ENCODE results near the gene HDAC4. TPM values are rescaled to one million over a fixed set of nuclear protein-coding genes. Genes with fewer than 3 reads are reported as not detected.

Gene HDAC4
- total RNA-seq, 6 experiments from 2014 or later, result 7.4 to 13.0 (median 9.5) TPM

GRCh38 chr2:239120664-239121063 is 280.2 kb downstream of the HDAC4 start:
- H3K9me3 Mint-ChIP-seq, result peaks cover 4% of the 10 kb centered on the region; the same call in 1 of the 2 replicates
- peaks cover 10% of the 10 kb centered on the region for H3K4me1 Mint-ChIP-seq (ENCODE audit: low read depth)
- no peak overlapping the region for H3K4me3 Mint-ChIP-seq
- peaks cover 7% of the 10 kb centered on the region for H3K27me3 Mint-ChIP-seq (ENCODE audit: insufficient read depth)
- DNase-seq, result no peak
- no peak for TF ChIP-seq CTCF (IDR thresholded peaks at IDR 0.05)
- peaks cover 16% of the 10 kb centered on the region for H3K36me3 Mint-ChIP-seq (ENCODE audit: low read depth)
- H3K27ac Mint-ChIP-seq, result no peak overlapping the region

GRCh38 chr2:239119346-239120126 is 281.3 kb downstream of the HDAC4 start:
- DNase-seq, result no peak
- H3K4me1 Mint-ChIP-seq (ENCODE audit: low read depth), result peaks cover 10% of the 10 kb centered on the region
- no peaks in the 10 kb centered on the region for H3K9me3 Mint-ChIP-seq
- peaks cover 7% of the 10 kb centered on the region for H3K27me3 Mint-ChIP-seq (ENCODE audit: insufficient read depth)
- H3K4me3 Mint-ChIP-seq, result no peak overlapping the region
- peaks cover 5% of the 10 kb centered on the region for H3K36me3 Mint-ChIP-seq (ENCODE audit: low read depth)
- no peak overlapping the region for H3K27ac Mint-ChIP-seq
- TF ChIP-seq CTCF (IDR thresholded peaks at IDR 0.05), result no peak

GRCh38 chr2:239118675-239119211 is 282.1 kb downstream of the HDAC4 start:
- no peak overlapping the region for H3K27ac Mint-ChIP-seq
- peaks cover 7% of the 10 kb centered on the region for H3K27me3 Mint-ChIP-seq (ENCODE audit: insufficient read depth)
- no peak for TF ChIP-seq CTCF (IDR thresholded peaks at IDR 0.05)
- no peaks in the 10 kb centered on the region for H3K36me3 Mint-ChIP-seq (ENCODE audit: low read depth)
- H3K4me1 Mint-ChIP-seq (ENCODE audit: low read depth), result peaks cover 10% of the 10 kb centered on the region
- no peak for DNase-seq
- H3K4me3 Mint-ChIP-seq, result no peak overlapping the region
- no peaks in the 10 kb centered on the region for H3K9me3 Mint-ChIP-seq

GRCh38 chr2:239118264-239118663 is 282.6 kb downstream of the HDAC4 start:
- Mint-ChIP-seq H3K27ac (no peak overlapping the region), H3K9me3 (no peaks in the 10 kb centered on the region), H3K4me3 (no peak overlapping the region), H3K4me1 (ENCODE audit: low read depth) (peaks cover 10% of the 10 kb centered on the region), H3K27me3 (ENCODE audit: insufficient read depth) (peaks cover 7% of the 10 kb centered on the region), H3K36me3 (ENCODE audit: low read depth) (no peaks in the 10 kb centered on the region)
- DNase-seq, result no peak
- TF ChIP-seq CTCF (IDR thresholded peaks at IDR 0.05), result no peak

DNA sequence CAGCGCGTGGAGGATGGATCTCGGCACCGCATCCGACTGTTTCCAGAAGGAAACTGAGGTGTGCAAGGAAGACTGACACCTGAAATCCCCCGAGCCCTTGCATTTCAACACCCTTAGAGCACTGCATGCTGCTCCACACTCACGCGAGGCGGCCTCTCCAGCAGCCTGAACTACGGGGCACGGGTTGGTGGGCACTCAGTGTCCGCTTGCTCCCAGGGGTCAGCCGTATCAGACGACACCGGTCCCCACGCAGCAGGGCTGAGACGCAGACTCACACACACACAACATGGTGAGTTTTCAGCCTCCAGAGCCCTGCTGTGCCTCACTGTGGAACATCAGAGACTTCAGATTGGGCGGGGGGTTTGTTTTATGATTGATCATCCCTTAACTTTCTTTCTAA is 283.0 kb downstream of the HDAC4 start:
- H3K4me1 Mint-ChIP-seq (ENCODE audit: low read depth), result peaks cover 10% of the 10 kb centered on the region
- DNase-seq, result no peak
- peaks cover 7% of the 10 kb centered on the region for H3K27me3 Mint-ChIP-seq (ENCODE audit: insufficient read depth)
- H3K36me3 Mint-ChIP-seq (ENCODE audit: low read depth), result no peaks in the 10 kb centered on the region
- H3K4me3 Mint-ChIP-seq, result no peak overlapping the region
- no peak overlapping the region for H3K27ac Mint-ChIP-seq
- no peaks in the 10 kb centered on the region for H3K9me3 Mint-ChIP-seq
- TF ChIP-seq CTCF (IDR thresholded peaks at IDR 0.05), result no peak
